ENCODE data around the gene HOXB6.

Gene HOXB6

DNA sequence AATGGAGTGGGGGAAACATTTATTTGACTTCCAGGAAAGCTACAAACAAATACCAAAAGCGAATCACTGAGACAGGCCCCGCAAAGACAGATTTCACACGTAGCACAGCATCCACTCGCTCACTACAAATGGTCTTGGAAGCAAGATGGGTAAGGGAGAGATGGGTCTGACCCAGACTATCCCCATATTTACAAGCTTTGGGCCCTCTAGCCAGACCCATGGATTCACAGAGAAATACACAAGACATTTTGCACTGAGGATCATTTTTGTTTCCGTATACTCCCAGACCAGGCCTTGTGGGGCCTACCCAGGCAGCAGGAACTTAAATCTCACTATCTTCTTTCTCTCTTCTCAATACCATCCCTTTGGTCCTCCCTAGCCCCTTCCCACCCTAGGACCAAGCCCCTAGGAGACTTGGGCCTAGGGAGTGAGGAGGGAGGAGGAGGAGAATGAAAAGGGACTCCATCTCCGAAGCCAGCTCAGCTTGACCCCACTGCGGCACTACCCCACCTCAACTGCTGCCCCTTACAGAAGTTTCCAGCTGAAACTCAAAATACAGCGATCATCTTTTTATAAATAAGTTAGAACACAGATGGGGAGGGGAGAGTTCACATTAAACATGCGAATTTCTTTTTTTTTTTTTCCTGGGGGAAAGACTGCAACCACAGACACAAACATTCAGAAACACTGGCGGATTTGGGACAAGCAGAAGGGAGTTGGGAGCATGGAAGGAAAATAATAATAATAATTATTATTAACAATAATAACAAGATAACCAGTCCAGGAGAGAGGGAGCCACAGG, 13.3 kb downstream of the HOXB6 start:
- no peak overlapping the region for H2BK12ac ChIP-seq (ENCODE audit: low read length)
- H3K79me1 ChIP-seq (ENCODE audit: low read depth, low read length) = no peaks in the 10 kb centered on the region
- H3K23ac ChIP-seq (ENCODE audit: low read depth, low read length, poor library complexity) = no peak overlapping the region
- no peak overlapping the region for H4K91ac ChIP-seq (ENCODE audit: low read depth, low read length, poor library complexity)
- H4K8ac ChIP-seq (ENCODE audit: low read depth, low read length) = no peak overlapping the region
- H3K27me3 ChIP-seq (ENCODE audit: control insufficient read depth in 3 of 3, insufficient read depth in 3 of 3, low read depth in 1 of 3, low read length in 3 of 3) = peaks cover 59 to 100% (median 100%) of the 10 kb centered on the region in 3 experiments
- no peak overlapping the region for H3K14ac ChIP-seq (ENCODE audit: low read length)
- H3K18ac ChIP-seq (ENCODE audit: low read length) = no peak overlapping the region
- no peak overlapping the region for H3K4ac ChIP-seq (ENCODE audit: low read length)
- no peak overlapping the region for H2BK120ac ChIP-seq (ENCODE audit: low read depth, low read length)
- no peaks in the 10 kb centered on the region for H3K4me1 ChIP-seq (ENCODE audit: control insufficient read depth in 2 of 2, insufficient read depth in 1 of 2, low read depth in 1 of 2, low read length in 2 of 2)
- peaks cover 0 to 1% of the 10 kb centered on the region in 2 donors for H3K9me3 ChIP-seq (replicated peaks in 1 of 2; ENCODE audit: control insufficient read depth in 2 of 2, insufficient read depth in 1 of 2, low read depth in 1 of 2, low read length in 2 of 2)
- H3K27ac ChIP-seq (replicated peaks; ENCODE audit: low read length) = no peak overlapping the region
- DNase-seq (ENCODE audit: low spot score) = no peak
- no peak overlapping the region for H2AK5ac ChIP-seq (ENCODE audit: low read depth, low read length)
- H3K4me3 ChIP-seq (ENCODE audit: low read length in 2 of 2) = no peak overlapping the region
- no peak overlapping the region for H2BK5ac ChIP-seq (ENCODE audit: low read length)
- H3K9ac ChIP-seq (ENCODE audit: low read depth, low read length, poor library complexity) = no peak overlapping the region
- WGBS, 2 donors (ENCODE audit: extremely low coverage in 2 of 2, insufficient read length in 2 of 2, insufficient replicate concordance in 1 of 2) = no CpG with 5 or more reads among the region's 10 CpGs
- H3K36me3 ChIP-seq (replicated peaks in 1 of 2; ENCODE audit: control insufficient read depth in 2 of 2, insufficient read depth in 2 of 2, low read length in 2 of 2) = no peaks in the 10 kb centered on the region
- H2BK15ac ChIP-seq (ENCODE audit: low read length) = no peak overlapping the region
- H2AFZ ChIP-seq (ENCODE audit: low read length) = no peak overlapping the region
- no peak overlapping the region for H3K4me2 ChIP-seq (ENCODE audit: insufficient read depth, low read length, poor library complexity, severe bottlenecking)

DNA sequence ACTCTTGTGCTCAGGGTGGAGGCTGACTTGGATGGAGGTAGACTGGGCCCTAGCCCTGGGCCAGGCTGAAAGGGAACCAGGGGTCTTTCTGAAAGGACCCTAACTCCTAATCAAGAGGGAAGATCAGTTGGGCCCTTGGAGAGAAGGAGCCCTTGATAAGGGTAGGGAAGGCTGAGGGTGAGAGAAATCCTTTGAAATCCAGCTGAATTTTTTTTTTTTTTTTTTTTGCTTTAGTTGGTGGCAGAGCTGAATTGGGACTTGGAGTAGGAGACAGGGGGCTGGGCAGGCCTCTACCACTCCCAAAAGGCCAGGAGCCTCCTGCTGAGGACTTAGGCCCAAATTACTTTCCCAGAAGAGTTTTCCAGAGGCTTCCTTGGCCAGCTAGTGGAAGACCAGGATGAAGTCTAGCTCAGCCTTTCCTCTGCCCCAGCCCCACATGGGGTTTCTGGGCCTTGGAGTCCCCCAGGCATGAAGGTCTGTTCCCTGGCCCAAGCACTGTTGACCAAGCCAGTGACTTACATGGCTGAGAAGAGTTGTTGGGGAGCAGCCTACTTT, 14.1 kb downstream of the HOXB6 start:
- no peak overlapping the region for H2BK15ac ChIP-seq (ENCODE audit: low read length)
- H3K36me3 ChIP-seq (replicated peaks in 1 of 2; ENCODE audit: control insufficient read depth in 2 of 2, insufficient read depth in 2 of 2, low read length in 2 of 2) = no peaks in the 10 kb centered on the region
- no peak overlapping the region for H3K9ac ChIP-seq (ENCODE audit: low read depth, low read length, poor library complexity)
- H3K4ac ChIP-seq (ENCODE audit: low read length) = no peak overlapping the region
- no peak overlapping the region for H3K4me3 ChIP-seq (ENCODE audit: low read length in 2 of 2)
- peaks cover 58 to 100% (median 100%) of the 10 kb centered on the region in 3 experiments for H3K27me3 ChIP-seq (ENCODE audit: control insufficient read depth in 3 of 3, insufficient read depth in 3 of 3, low read depth in 1 of 3, low read length in 3 of 3)
- H2BK120ac ChIP-seq (ENCODE audit: low read depth, low read length) = no peak overlapping the region
- H3K23ac ChIP-seq (ENCODE audit: low read depth, low read length, poor library complexity) = no peak overlapping the region
- H3K4me2 ChIP-seq (ENCODE audit: insufficient read depth, low read length, poor library complexity, severe bottlenecking) = no peak overlapping the region
- H2AFZ ChIP-seq (ENCODE audit: low read length) = no peak overlapping the region
- H3K27ac ChIP-seq (replicated peaks; ENCODE audit: low read length) = no peak overlapping the region
- no peak overlapping the region for H3K14ac ChIP-seq (ENCODE audit: low read length)
- no peak overlapping the region for H4K8ac ChIP-seq (ENCODE audit: low read depth, low read length)
- H3K9me3 ChIP-seq (replicated peaks in 1 of 2; ENCODE audit: control insufficient read depth in 2 of 2, insufficient read depth in 1 of 2, low read depth in 1 of 2, low read length in 2 of 2) = peaks cover 0 to 1% of the 10 kb centered on the region in 2 donors
- H3K79me1 ChIP-seq (ENCODE audit: low read depth, low read length) = no peaks in the 10 kb centered on the region
- H2BK12ac ChIP-seq (ENCODE audit: low read length) = no peak overlapping the region
- H2BK5ac ChIP-seq (ENCODE audit: low read length) = no peak overlapping the region
- no peak overlapping the region for H3K18ac ChIP-seq (ENCODE audit: low read length)
- no peaks in the 10 kb centered on the region for H3K4me1 ChIP-seq (ENCODE audit: control insufficient read depth in 2 of 2, insufficient read depth in 1 of 2, low read depth in 1 of 2, low read length in 2 of 2)
- no peak overlapping the region for H2AK5ac ChIP-seq (ENCODE audit: low read depth, low read length)
- no peak overlapping the region for H4K91ac ChIP-seq (ENCODE audit: low read depth, low read length, poor library complexity)
- DNase-seq (ENCODE audit: low spot score) = no peak

- Histone ChIP-seq H3K27ac (replicated peaks; ENCODE audit: low read length) (no peak within 1 kb of the TSS), H3K4me2 (ENCODE audit: insufficient read depth, low read length, poor library complexity, severe bottlenecking) (no peak within 1 kb of the TSS), H4K8ac (ENCODE audit: low read depth, low read length) (no peak within 1 kb of the TSS), H3K4me3 (ENCODE audit: low read length in 2 of 2) (no peak within 1 kb of the TSS), H2BK15ac (ENCODE audit: low read length) (no peak within 1 kb of the TSS), H3K9ac (ENCODE audit: low read depth, low read length, poor library complexity) (no peak within 1 kb of the TSS), H3K4ac (ENCODE audit: low read length) (no peak within 1 kb of the TSS), H3K36me3 (replicated peaks in 1 of 2; ENCODE audit: control insufficient read depth in 2 of 2, insufficient read depth in 2 of 2, low read length in 2 of 2) (no peaks in the 10 kb centered on the region), H2AK5ac (ENCODE audit: low read depth, low read length) (no peak within 1 kb of the TSS), H3K79me1 (ENCODE audit: low read depth, low read length) (no peaks in the 10 kb centered on the region), H4K91ac (ENCODE audit: low read depth, low read length, poor library complexity) (no peak within 1 kb of the TSS), H3K4me1 (ENCODE audit: control insufficient read depth in 2 of 2, insufficient read depth in 1 of 2, low read depth in 1 of 2, low read length in 2 of 2) (no peaks in the 10 kb centered on the region), H3K9me3 (replicated peaks in 1 of 2; ENCODE audit: control insufficient read depth in 2 of 2, insufficient read depth in 1 of 2, low read depth in 1 of 2, low read length in 2 of 2) (peaks cover 0 to 1% of the 10 kb centered on the region in 2 donors), H3K23ac (ENCODE audit: low read depth, low read length, poor library complexity) (no peak within 1 kb of the TSS), H2AFZ (ENCODE audit: low read length) (no peak within 1 kb of the TSS), H2BK12ac (ENCODE audit: low read length) (no peak within 1 kb of the TSS), H2BK5ac (ENCODE audit: low read length) (no peak within 1 kb of the TSS), H3K27me3 (ENCODE audit: control insufficient read depth in 3 of 3, insufficient read depth in 3 of 3, low read depth in 1 of 3, low read length in 3 of 3) (peaks cover 58 to 100% (median 100%) of the 10 kb centered on the region in 3 experiments), H3K18ac (ENCODE audit: low read length) (no peak within 1 kb of the TSS), H3K14ac (ENCODE audit: low read length) (no peak within 1 kb of the TSS), H2BK120ac (ENCODE audit: low read depth, low read length) (no peak within 1 kb of the TSS)
- DNase-seq (ENCODE audit: low spot score) = no peak
- no CpG with 5 or more reads among the region's 23 CpGs for WGBS, 2 donors (ENCODE audit: extremely low coverage in 2 of 2, insufficient read length in 2 of 2, insufficient replicate concordance in 1 of 2)
Observed at GRCh38 chr17:48589831-48590606, 14.8 kb downstream of the HOXB6 start, which contains the start of gene HOXB3. Gene HOXB3 (minus strand): TSS chr17:48590241. CDS start chr17:48552474, 37,767 bp downstream.

All from neuronal stem cell (in vitro differentiated cells).